HS-5 (cell line): Measurements from ENCODE around the gene SFSWAP.
A peak's percentile ranks its signal among the peaks of the same experiment; 100 is the strongest.

Experiments used
- DNase-seq: peaks from one replicate; pipeline ENCODE4 v3.0.0-alpha.2; 2012; ENCODE audit warnings: low read depth

Gene SFSWAP

DNA sequence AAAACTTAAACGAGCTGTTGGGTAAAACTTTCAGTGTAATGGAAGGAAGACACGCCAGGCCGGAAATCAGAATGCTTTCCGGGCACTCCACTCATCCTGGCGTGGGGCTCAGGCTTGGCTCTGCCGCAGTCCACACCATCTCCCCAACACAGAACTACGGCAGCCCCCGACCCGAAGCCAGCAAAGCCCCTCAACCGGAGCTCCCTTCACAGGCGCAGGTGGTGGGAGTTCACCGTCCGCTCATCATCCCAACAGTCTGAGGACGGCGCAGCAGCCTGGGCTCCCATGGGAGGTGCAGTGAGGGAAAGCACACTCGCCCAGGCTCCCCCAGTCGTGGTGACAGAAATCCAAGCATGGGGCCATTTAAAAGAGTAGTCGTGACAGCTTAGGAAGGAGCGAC lies 106.4 kb downstream of the SFSWAP start:
- no peak for DNase-seq

DNA sequence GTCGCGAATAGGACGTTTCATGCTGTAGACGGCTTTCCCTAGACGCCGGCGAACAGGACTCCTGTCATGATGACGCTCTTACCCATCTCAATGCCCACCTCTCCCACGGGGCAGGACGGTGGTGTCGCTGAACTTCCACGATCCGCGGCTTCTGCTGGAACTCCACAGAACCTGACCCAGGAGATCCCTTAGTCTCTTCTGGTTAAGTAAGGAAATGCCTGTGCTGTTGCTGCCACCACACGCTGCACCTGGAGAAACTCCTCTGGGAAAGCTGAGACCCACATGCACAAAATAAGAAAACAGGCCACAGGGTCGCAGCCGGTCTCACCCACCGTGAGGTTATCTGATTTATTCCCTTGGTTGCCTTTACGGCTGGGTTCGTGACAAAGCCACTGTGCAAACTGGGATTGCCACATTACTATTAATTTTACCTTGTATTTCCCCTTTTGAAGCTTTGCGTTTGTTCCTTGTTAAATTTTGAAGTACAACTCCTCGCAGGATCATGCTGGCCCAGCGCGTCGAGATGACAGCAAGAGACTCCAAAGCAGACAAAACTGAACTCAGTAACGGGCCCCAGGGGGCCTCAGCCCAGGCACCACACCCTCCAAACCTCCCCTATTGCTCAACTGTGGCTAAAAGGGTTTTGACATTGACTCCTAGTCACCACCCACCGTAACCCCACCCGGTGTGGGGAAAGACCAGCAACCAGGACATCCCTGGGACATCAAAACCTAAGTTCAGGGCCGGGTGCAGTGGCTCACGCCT lies 108.1 kb downstream of the SFSWAP start:
- DNase-seq: no peak

DNA sequence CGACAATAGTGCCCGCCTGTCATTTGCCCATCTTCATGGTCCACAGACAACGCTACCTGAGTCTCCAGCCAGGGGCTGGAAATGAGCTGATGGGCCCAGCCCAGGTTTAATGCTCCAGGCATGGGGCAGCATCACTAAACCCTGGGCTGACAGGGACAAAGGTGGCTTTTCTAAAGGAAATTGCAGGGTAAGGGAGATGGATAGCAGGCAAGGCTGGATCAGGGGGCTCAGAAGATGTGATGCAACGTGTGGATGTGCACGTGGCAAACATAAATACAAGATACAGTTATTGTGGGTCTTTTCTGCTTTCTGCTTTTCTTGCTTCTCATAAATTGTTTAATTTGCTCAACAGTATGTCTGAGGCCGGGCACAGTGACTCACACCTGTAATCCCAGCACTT lies 113.6 kb downstream of the SFSWAP start:
- no peak for DNase-seq

DNA sequence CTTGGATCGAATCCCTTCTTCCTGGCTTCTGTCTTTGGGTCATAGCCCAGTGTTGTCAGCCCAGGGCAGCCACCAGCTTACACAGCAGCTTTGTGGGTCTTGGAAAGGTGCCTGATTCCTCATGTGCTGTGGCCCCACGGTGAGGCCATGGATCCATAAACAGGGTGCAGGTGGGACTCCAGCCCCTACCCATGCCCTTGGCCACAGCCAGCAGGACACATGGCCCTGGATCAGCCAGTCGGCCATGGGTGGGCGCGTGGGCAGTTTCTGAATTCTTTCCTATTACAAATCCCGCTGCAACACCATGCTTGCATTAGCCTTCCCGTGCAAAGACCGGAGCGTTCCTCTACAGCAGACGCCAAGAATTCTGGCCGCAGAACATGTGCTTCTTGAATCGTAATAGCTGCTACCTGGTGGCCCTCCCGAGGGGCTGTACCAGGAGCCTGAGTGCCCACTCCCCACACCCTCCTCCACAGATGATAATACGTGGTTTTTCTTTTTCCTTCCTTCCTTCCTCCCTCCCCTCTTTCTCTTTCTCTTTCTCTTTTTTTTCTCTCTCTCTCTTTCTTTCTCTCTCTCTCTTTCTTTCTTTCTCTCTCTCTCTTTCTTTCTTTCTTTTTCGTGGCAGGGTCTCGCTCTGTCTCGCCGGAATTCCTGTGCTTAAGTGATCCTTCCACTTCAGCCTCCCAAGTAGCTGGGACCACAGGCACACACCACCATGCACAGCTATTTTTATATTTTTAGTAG lies 114.4 kb downstream of the SFSWAP start:
- DNase-seq: no peak

DNA sequence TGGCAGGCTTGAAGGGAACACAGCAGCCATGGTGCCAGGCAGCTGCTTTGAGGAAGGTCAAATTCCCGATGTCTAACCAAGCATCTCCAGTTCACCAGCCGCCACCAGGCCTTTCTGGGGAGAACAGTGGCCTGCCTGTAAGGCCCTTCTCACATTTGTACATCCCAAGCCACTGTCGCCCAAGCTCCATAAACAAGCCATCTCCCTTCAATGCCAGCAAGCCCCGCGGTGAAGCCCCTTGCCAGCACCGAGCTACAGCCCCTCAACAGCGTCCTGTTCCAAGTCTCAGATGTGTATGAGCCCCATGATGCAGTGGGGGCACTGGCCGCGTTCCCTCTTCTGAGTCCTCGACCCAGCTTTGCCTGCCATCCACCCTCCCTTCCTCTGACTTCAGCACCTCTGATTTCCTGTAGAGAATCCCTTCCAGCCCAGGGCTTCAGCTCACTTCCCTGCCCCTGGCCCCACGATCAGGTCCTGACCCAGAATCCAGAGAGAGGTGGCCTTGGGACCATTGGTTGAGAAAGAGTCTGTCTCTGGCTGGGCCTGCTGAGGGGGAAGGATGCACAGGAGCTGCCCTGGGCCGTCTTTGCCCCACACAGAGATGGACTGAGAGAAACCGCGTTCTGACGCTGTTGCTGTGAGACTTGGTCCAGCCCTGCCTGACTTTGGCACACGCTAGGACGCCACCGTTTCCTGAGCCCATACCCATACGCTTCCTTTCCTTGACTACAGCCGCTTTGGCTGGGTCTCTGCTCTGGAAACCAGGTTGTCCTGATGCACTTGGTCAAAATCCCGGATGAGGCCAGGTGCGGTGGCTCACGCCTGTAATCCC lies 115.4 kb downstream of the SFSWAP start:
- DNase-seq: no peak

DNA sequence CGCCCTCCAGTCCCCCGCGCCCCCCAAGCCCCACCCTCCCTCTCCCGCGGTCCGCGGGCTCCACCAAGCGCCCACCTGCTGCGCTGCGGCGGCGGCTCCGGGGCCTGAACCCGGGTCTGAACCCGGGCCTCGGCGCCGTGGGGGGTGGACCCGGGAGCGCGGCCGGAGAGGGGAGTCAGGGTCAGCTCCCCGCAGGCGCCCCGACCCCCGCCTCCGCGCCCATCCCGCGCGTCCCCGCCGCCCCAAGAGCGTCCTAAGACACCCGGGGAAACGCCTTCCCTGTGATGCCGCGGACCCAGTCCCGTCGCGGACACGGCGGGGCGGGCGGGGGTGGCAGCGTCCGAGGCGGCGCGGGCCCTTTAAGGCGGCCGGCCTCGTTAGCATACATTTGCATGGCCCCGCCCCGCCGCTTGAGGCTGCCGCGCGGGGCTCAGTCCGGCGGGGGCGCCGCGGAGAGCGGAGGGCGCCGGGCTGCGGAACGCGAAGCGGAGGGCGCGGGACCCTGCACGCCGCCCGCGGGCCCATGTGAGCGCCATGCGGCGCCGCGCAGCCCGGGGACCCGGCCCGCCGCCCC lies 117.2 kb downstream of the SFSWAP start, which contains the start of gene MMP17:
MMP17 (plus strand) TSS at position 433 of the 574 bp plus-strand sequence; CDS start at position 535, 102 bp downstream.
- no peak for DNase-seq

DNA sequence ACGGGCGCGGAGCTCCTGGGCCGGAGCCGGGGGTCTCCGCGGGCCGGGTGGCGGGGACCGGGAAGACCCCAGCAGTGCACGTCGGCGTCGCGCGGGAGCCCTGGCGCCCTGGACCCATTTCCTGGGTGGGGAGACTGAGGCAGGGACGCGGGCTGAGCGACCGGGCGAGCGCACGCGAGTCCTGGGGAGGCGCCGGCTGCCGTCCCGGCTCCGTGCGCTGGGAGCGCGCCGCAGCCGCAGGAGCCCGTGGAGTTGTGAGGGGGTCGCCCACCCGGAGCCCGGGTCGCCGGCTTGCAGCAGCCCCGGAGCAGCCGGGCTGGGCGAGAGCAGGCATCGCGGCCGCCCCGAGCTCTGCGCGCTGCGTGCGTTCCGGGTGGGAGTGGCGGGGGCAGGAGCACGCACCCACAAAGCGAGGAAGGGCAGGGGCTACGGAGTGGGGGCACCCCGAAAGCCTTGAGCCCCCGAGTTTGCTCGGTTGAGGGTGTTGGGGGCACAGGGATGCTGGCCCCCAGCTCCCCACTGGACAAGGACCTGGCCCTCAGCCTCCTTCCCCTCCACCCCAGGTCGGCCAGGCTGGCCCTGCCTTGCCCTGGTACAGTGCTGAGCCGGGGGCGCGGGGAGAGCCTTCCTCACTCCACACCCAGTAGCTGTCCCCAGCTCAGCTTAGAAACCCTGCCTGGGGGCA lies 117.9 kb downstream of the SFSWAP start:
- DNase-seq: no peak

DNA sequence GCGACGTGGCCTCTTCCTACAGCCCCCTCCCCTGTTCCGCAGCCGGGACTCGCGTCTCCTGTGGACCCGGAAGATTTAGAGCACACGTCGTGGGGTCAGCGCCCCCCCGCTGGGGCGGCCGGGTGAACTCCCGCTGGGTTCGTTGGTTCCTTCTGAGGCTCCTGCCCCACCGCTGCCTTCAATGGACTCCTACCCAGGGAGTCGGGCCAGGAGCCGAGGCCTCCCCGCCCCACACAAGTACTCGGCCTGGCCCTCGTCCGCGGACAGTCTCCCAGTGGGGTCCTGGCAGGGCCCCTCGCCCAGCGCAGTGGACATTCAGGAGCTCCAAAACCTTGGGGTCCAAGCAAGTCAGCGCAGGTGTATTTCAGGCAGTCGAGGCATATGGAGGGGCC lies 118.5 kb downstream of the SFSWAP start:
- no peak for DNase-seq

DNA sequence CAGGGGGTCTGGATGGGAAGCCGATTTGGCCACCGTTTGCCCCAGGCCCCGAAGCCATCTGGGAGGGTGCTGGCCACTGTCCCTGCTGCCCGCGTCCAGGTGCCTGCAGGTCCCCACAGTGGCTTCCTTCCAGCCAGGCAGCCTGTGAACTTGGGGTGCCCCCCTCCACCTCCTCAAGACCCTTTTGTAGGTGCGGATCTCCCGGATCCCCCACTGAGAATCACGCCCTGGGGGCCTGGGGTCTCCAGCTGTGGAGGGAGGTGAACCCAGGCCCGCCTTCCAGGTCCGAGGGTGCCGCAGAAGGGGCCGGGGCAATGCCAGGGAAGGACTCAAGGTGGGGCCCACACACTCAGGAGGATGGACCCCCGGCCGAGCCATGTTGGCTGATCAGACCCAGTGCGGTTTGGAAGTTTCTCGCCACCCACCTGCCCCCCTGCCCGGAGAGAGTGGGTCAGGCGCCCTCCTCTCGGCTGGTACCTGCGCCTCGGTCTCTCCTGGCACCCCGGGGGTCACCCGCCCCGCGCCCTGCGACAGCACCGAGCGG lies 119.0 kb downstream of the SFSWAP start:
- DNase-seq: no peak

DNA sequence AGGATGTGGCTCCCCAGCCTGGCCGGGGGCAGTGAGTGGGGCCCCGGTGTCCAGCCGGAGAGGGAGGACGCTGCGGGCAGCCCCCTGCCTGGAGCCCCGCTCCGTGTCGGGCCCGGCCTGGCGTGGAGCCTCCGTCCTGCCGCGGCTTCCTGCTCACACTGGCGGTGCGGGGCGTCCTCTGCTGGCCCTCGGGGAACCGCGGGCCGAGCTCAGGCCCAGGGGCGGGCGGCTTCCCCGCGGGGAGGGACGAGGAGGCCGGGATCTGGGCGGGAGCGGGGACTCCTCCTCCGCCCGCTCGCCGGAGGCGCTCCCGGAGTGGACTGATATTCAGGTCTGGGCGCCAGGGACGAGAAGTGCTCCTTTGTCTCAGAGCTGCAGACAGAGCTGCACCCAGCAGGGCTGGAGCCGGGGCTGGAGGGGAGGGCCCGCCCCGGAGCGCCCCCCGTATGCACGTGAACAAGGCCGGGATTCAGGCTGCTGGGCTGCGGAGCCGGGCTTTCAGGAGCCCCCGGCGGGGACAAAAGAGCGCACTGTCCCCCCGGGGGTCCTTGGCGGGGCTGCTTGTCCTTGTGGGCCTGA lies 119.5 kb downstream of the SFSWAP start:
- DNase-seq: peak; percentile 41

DNA sequence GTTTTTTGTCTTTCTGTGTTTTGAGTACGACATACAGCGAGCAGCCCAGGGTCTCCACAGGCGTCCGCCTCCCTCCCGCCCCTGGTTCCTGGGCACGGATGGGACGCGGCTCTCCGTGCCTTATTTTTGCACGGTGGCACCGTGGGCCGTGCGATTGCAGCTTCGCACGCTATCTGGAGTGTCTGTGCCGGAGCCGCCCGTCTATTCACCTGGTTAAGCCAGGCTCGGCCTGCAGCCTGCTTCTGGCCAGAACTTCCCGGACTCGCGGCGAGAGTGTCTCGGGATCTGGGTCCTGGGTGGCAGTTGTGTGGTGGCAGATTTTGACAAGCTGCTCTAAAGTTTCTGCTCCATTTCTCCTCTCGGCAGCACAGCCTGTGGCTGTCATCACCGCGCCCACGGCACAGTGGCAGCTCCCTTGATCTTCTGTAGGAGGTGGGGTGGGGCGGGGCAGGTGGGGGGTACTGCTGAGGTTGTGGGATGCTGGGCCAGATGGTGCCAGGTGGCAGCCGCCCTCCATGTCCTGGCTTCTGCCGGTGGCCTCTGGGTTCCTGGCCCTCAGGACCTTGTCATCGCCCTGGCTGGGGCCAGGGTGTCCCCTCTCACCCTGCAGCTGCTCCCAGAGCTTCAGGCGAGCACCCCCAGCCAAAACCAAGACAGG lies 120.2 kb downstream of the SFSWAP start:
- no peak for DNase-seq

DNA sequence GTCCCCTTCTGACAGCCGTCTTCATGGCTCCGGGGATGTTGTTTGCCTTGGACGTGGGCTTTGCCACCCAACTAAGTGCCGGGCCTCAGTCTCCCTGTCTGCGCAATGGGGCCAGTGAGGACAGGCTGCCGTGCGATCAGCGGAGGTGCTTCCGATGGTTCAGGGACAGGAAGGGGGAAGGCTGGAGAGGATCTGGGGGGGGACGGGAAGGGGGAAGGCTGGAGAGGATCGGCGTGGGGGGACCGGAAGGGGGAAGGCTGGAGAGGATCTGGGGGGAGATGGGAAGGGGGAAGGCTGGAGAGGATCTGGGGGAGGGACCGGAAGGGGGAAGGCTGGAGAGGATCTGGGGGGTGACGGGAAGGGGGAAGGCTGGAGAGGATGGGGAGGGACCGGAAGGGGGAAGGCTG lies 120.7 kb downstream of the SFSWAP start:
- DNase-seq: peak; percentile 64

DNA sequence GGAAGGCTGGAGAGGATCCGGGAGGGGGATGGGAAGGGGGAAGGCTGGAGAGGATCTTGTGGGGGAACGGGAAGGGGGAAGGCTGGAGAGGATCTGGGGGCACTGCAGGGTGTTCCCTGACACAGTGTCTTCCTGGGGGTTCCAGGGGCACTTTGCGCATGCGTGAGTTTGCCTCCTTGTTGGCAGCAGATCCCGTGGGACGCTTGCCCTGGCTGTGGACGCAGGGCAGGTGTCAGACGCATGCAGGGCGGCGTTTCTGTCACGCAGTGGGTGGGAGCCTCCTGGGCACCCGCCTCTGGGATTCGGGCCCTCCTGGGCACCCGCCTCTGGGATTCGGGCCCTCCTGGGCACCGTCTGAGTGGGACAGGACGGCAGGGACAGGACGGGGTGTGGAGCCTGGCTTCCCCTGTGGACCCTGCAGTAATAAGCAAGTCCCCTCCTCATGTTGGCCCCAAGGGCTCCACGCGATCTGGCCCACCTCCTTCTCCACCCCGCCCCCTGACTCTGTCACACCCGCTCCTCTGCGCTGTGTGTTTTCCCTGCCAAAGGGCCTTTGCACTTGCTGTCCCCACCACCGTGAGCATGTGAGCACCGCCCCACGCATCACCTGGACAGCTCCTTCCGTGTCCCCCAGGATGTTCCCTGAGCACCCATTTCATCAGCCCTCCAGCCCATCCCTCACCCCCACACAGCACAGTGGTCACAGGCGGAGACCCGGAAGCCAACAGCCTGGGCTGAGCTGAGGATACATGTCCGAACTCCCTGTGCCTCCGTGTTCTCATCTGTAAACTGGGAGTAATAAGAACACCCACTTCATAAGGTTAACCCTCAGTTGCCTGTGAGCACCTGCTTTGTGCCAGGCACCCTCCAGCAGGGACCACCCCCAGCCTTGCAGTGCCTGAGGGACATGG lies 121.7 kb downstream of the SFSWAP start:
- peak; percentile 42 for DNase-seq

DNA sequence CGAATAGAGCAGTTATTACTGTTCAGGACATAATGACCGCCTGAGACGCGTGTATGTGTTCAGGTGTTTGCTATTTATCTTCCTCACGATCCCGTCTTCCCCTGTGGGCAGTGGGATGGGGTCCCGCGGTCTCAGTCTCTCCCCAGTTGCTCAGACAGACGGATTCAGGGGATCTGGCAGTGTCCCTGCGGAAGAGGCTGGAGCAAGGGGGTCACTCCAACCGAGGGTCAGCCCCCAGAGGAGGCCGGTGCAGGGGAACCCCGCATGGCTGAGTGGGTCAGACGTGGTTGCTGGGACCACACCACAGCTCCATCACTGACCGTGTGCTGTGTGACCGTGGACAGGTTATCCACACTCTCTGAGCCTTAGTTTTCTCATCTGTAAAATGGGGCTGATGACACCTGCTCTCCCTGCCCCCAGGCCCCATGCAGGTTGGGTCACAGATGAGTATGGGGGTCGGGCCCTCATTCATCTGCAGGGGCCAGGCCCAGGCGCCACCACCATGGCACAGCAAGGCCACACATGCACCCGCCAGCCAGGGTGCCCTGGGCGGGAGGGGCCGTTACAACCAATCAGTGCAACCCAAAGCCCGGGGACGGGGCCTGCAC lies 122.5 kb downstream of the SFSWAP start:
- DNase-seq: no peak

DNA sequence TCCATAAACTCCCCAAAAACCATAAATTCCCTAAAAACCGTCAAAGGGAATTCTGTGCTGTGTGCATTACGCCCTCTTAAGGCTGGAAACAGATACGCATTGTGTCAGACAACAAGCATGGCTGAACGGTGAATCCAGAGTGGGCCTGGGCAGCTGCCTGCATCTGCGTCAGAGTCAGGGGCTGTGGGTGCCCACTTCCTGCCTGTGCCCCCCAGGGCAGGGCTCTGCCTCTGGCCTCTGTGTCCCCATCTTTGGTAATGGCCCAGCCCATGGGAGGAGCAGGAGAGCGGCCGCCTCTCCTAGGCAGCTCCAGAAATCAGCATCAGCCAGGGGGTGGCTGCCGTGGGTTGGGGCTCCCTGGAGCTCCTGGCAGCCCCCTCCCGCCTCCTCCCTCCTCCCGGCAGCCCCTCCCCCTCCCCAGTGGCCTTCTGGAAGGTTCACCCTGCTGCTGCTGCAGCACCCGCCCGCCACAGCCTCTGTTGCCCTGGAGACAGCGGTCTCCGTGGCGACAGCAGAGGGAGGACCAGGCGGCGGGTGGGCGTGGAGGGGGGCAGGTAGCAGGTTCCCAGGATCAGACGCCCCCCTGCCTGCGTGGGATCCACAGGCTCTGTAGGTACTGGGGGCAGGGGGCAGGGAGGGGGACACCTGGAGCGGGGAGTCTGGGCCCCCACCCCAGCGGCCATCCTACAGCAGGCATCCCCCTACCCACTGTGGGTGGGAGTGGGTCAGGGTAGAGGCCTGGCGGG lies 123.2 kb downstream of the SFSWAP start:
- DNase-seq: no peak

DNA sequence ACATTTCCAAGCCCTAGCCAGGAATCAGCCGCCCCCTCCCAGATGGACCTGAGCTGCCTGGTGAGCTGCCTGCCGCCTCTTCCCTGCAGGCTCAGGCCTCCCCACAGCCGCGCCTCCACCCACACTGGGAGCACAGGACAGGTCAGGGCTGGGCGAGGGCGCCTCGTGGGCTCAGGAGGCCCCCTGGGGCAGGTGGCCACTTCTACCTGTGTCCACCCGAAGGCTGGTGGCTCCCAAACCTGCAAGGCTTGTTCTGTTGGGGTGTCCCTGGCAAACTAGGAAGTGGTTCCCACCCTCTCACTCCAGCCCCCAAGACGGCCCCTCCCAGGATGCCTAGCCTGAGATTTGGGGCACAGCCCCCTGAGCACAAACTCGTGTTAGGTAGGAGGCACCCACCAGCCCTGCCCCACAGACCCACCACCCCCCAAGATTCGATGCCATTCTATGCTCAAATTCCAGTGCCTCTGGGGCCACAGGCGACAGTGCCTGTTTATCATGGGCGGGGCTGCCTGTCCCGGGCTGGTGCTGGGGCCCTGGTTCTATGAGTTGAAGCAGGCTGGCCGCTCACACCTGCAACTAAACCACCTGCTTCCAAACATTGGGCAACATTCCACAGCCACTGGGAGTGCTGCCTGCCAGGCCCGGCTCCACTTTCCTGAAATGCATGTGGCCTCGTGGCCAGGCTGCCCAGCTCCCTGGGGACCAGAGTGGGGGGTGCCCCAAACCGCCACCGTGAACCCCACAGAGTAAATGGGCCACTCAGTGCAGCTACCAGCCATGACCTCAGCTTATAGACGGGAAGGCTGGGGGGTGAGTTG lies 124.1 kb downstream of the SFSWAP start:
- DNase-seq: no peak

DNA sequence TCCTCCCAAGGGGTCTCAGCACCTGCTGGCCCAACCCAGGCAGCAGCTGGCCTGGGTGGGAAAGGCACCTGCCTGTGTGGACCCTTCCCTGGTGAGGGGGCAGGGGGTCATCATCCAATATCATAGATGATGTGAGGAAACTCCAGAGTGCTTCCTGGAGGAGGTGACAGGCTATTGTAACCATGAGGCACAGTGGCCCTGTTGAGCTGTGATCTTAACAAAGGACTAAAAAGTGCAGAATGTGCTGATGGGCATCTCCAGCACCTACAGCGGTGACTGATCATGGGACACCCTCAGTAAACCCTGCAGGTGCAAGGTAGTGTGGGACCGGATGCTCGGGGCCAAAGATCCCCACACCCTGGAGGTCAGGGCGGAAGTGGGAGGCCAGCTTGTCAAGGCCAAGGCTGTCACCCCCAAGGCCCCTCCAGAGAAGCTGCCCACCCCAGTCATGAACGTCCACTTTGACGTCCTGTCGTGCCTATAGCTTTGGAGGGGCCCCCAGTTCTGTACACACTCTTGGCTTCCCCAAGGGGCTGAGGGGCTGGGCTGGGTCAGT lies 124.8 kb downstream of the SFSWAP start:
- DNase-seq: no peak
